ENCODE data around the gene AANAT.

DNA sequence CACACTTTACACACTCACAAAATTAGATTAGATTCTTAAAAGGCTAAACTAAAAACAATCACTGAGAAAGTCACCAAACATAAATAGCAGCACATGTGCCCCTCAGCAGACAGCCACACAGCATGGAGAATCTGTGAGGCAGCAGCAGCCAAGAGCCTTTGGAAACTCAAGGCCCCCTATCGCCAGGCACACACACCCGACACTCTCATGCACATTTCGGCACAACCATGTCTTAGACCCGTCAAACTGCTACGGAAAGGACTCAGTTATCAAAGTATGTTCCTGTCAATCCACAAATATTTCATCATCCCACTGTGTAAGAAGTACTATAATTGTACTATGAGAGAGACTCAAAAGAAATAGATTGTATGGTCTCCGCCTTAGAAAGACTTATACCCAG is 35.4 kb upstream of the AANAT start:
- TF ChIP-seq, protein P1, sequence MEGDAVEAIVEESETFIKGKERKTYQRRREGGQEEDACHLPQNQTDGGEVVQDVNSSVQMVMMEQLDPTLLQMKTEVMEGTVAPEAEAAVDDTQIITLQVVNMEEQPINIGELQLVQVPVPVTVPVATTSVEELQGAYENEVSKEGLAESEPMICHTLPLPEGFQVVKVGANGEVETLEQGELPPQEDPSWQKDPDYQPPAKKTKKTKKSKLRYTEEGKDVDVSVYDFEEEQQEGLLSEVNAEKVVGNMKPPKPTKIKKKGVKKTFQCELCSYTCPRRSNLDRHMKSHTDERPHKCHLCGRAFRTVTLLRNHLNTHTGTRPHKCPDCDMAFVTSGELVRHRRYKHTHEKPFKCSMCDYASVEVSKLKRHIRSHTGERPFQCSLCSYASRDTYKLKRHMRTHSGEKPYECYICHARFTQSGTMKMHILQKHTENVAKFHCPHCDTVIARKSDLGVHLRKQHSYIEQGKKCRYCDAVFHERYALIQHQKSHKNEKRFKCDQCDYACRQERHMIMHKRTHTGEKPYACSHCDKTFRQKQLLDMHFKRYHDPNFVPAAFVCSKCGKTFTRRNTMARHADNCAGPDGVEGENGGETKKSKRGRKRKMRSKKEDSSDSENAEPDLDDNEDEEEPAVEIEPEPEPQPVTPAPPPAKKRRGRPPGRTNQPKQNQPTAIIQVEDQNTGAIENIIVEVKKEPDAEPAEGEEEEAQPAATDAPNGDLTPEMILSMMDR (IDR thresholded peaks at IDR 0.05): no peak
- no peak for TF ChIP-seq POLR2AphosphoS5 (IDR thresholded peaks at IDR 0.05)
- TF ChIP-seq POLR2A (IDR thresholded peaks at IDR 0.05): no peak
- TF ChIP-seq EP300 (IDR thresholded peaks at IDR 0.05; ENCODE audit: low read depth): no peak

Measured in transverse colon (tissue), 4 donors.